Stomach smooth muscle (tissue), 2 donors: Measurements from ENCODE around the gene SH3D19.
"Not testable (repeated sequence)": the region's sequence is repeated elsewhere in the genome, so short reads cannot be mapped to it uniquely, and the experiment has no call there.

ENCODE experiments used
- H3K27ac ChIP-seq: one replicate; pipeline ENCODE4 v1.7.0; 2013; ENCODE audit warnings: mild to moderate bottlenecking, low read length, inconsistent platforms
- H3K27me3 ChIP-seq, 2 donors: one replicate each; pipeline ENCODE4 v1.7.0; 2013; ENCODE audit warnings: low read length in 2 of 2; ENCODE audit not compliant: insufficient read depth in 2 of 2, control insufficient read depth in 1 of 2
- H3K36me3 ChIP-seq, 2 donors: one replicate each; pipeline ENCODE4 v1.7.0; 2013; ENCODE audit warnings: low read length in 2 of 2; ENCODE audit not compliant: control insufficient read depth in 2 of 2, insufficient read depth in 2 of 2
- H3K4me1 ChIP-seq: one replicate; pipeline ENCODE4 v1.7.0; 2013; ENCODE audit warnings: low read length; ENCODE audit not compliant: control insufficient read depth, insufficient read depth
- H3K4me3 ChIP-seq, 2 donors: one replicate each; pipeline ENCODE4 v1.7.0; 2013; ENCODE audit warnings: low read length in 2 of 2
- H3K9ac ChIP-seq, 2 donors: one replicate each; pipeline ENCODE4 v1.7.0; 2013; ENCODE audit warnings: low read length in 2 of 2, mild to moderate bottlenecking in 1 of 2
- H3K9me3 ChIP-seq, 2 donors: one replicate each; pipeline ENCODE4 v1.7.0; 2013; ENCODE audit warnings: low read length in 2 of 2; ENCODE audit not compliant: control insufficient read depth in 2 of 2
- donor health status: healthy.
- donor health status: Pancreatic carcinoma.

The SH3D19 gene

GRCh38 chr4:151150821-151151580 is 174.4 kb downstream of the SH3D19 start:
- peaks cover 15 to 24% of the 10 kb centered on the region in 2 donors for H3K36me3 ChIP-seq
- H3K27ac ChIP-seq, result no peak overlapping the region
- no peaks in the 10 kb centered on the region for H3K27me3 ChIP-seq
- no peak overlapping the region for H3K9ac ChIP-seq
- no peaks in the 10 kb centered on the region for H3K4me1 ChIP-seq
- no peak overlapping the region for H3K4me3 ChIP-seq
- no peaks in the 10 kb centered on the region for H3K9me3 ChIP-seq

GRCh38 chr4:151148261-151148660 is 177.1 kb downstream of the SH3D19 start:
- no peak overlapping the region for H3K27ac ChIP-seq
- peaks cover 32 to 38% of the 10 kb centered on the region in 2 donors for H3K36me3 ChIP-seq
- H3K9me3 ChIP-seq, result no peaks in the 10 kb centered on the region
- no peaks in the 10 kb centered on the region for H3K27me3 ChIP-seq
- no peaks in the 10 kb centered on the region for H3K4me1 ChIP-seq
- no peak overlapping the region for H3K4me3 ChIP-seq
- no peak overlapping the region for H3K9ac ChIP-seq

GRCh38 chr4:151147000-151147399 is 178.4 kb downstream of the SH3D19 start:
- Histone ChIP-seq H3K27me3 (no peaks in the 10 kb centered on the region), H3K36me3 (peaks cover 37 to 44% of the 10 kb centered on the region in 2 donors), H3K9ac (no peak overlapping the region), H3K4me1 (no peaks in the 10 kb centered on the region), H3K9me3 (no peaks in the 10 kb centered on the region), H3K4me3 (no peak overlapping the region), H3K27ac (no peak overlapping the region)

GRCh38 chr4:151144329-151145072 is 180.9 kb downstream of the SH3D19 start:
- H3K9me3 ChIP-seq, result no peaks in the 10 kb centered on the region
- H3K27me3 ChIP-seq, result no peaks in the 10 kb centered on the region
- no peaks in the 10 kb centered on the region for H3K4me1 ChIP-seq
- H3K36me3 ChIP-seq, result peaks cover 40 to 58% of the 10 kb centered on the region in 2 donors
- no peak overlapping the region for H3K4me3 ChIP-seq
- H3K9ac ChIP-seq, result no peak overlapping the region
- H3K27ac ChIP-seq, result no peak overlapping the region

- Histone ChIP-seq H3K4me3 (no peak overlapping the region), H3K27ac (no peak overlapping the region), H3K9me3 (no peaks in the 10 kb centered on the region), H3K4me1 (no peaks in the 10 kb centered on the region), H3K36me3 (peaks cover 40 to 57% of the 10 kb centered on the region in 2 donors), H3K9ac (no peak overlapping the region), H3K27me3 (no peaks in the 10 kb centered on the region)
These were observed 181.6 kb downstream of the SH3D19 start for GRCh38 chr4:151143811-151144210.

GRCh38 chr4:151143162-151143561 is 182.2 kb downstream of the SH3D19 start:
- H3K36me3 ChIP-seq, result peaks cover 43 to 60% of the 10 kb centered on the region in 2 donors
- no peak overlapping the region for H3K4me3 ChIP-seq
- no peaks in the 10 kb centered on the region for H3K4me1 ChIP-seq
- no peak overlapping the region for H3K27ac ChIP-seq
- no peak overlapping the region for H3K9ac ChIP-seq
- no peaks in the 10 kb centered on the region for H3K9me3 ChIP-seq
- H3K27me3 ChIP-seq, result no peaks in the 10 kb centered on the region

GRCh38 chr4:151142758-151143157 is 182.6 kb downstream of the SH3D19 start:
- peaks cover 40 to 57% of the 10 kb centered on the region in 2 donors for H3K36me3 ChIP-seq
- H3K9ac ChIP-seq, result no peak overlapping the region
- no peaks in the 10 kb centered on the region for H3K9me3 ChIP-seq
- no peaks in the 10 kb centered on the region for H3K27me3 ChIP-seq
- H3K4me3 ChIP-seq, result no peak overlapping the region
- no peaks in the 10 kb centered on the region for H3K4me1 ChIP-seq
- no peak overlapping the region for H3K27ac ChIP-seq

- peaks cover 26 to 38% of the 10 kb centered on the region in 2 donors for H3K36me3 ChIP-seq
- no peak overlapping the region for H3K4me3 ChIP-seq
- H3K9ac ChIP-seq, result no peak overlapping the region
- H3K4me1 ChIP-seq, result no peaks in the 10 kb centered on the region
- H3K27ac ChIP-seq, result no peak overlapping the region
- no peaks in the 10 kb centered on the region for H3K27me3 ChIP-seq
- H3K9me3 ChIP-seq, result no peaks in the 10 kb centered on the region
These were observed 185.6 kb downstream of the SH3D19 start for GRCh38 chr4:151139814-151140213.

GRCh38 chr4:151136048-151136447 is 189.4 kb downstream of the SH3D19 start:
- H3K27ac ChIP-seq, H3K9me3 ChIP-seq, H3K4me1 ChIP-seq, H3K9ac ChIP-seq, H3K4me3 ChIP-seq, H3K27me3 ChIP-seq: not testable (repeated sequence)
- peaks cover 17 to 28% of the 10 kb centered on the region in 2 donors for H3K36me3 ChIP-seq

- H3K27ac ChIP-seq, result no peak overlapping the region
- no peaks in the 10 kb centered on the region for H3K4me1 ChIP-seq
- H3K9me3 ChIP-seq, result no peaks in the 10 kb centered on the region
- no peak overlapping the region for H3K9ac ChIP-seq
- H3K27me3 ChIP-seq, result no peaks in the 10 kb centered on the region
- H3K36me3 ChIP-seq, result peaks cover 18 to 21% of the 10 kb centered on the region in 2 donors
- no peak overlapping the region for H3K4me3 ChIP-seq
These were observed 192.1 kb downstream of the SH3D19 start for GRCh38 chr4:151133311-151133710.

- Histone ChIP-seq H3K9me3 (no peaks in the 10 kb centered on the region), H3K36me3 (peaks cover 29 to 31% of the 10 kb centered on the region in 2 donors), H3K27ac (no peak overlapping the region), H3K27me3 (no peaks in the 10 kb centered on the region), H3K4me1 (no peaks in the 10 kb centered on the region), H3K9ac (no peak overlapping the region), H3K4me3 (no peak overlapping the region)
These were observed 195.6 kb downstream of the SH3D19 start for GRCh38 chr4:151129796-151130195.
